Memory B cell (primary cell): Measurements from ENCODE around the gene SASH3.
A peak's percentile ranks its signal among the peaks of the same experiment; 100 is the strongest.

Source experiments
- ATAC-seq: fragments of 150-1000 bp; cut with Tn5 transposase; 2 replicates; pipeline ENCODE4 v1.10.0; 2021; ENCODE audit warnings: low read depth, mild to moderate bottlenecking, moderate library complexity
- DNase-seq, 2 donors: peaks; one replicate each; pipeline ENCODE4 v3.0.0; 2022; ENCODE audit warnings: low spot score in 2 of 2
- H3K27ac Mint-ChIP-seq: one replicate; pipeline ENCODE4 v1.8.0; 2022; ENCODE audit warnings: mild to moderate bottlenecking, moderate library complexity, mixed read lengths
- H3K27me3 Mint-ChIP-seq: one replicate; pipeline ENCODE4 v1.8.0; 2022; ENCODE audit warnings: mixed read lengths
- H3K36me3 Mint-ChIP-seq: one replicate; pipeline ENCODE4 v1.8.0; 2022; ENCODE audit warnings: mild to moderate bottlenecking, mixed read lengths
- H3K4me1 Mint-ChIP-seq: one replicate; pipeline ENCODE4 v1.8.0; 2022; ENCODE audit warnings: mixed read lengths
- H3K4me3 Mint-ChIP-seq: one replicate; pipeline ENCODE4 v1.8.0; 2022; ENCODE audit warnings: mild to moderate bottlenecking, moderate library complexity, mixed read lengths
- H3K9me3 Mint-ChIP-seq: one replicate; pipeline ENCODE4 v1.8.0; 2022; ENCODE audit warnings: mixed read lengths

SASH3 gene

GRCh38 chrX:129797251-129797906 is 17.6 kb downstream of the SASH3 start:
- ATAC-seq (no peak), DNase-seq (no peak)
- Mint-ChIP-seq H3K4me3 (no peak overlapping the region), H3K27me3 (no peaks in the 10 kb centered on the region), H3K36me3 (peaks cover 3% of the 10 kb centered on the region), H3K4me1 (no peaks in the 10 kb centered on the region), H3K9me3 (no peaks in the 10 kb centered on the region), H3K27ac (no peak overlapping the region)

DNA sequence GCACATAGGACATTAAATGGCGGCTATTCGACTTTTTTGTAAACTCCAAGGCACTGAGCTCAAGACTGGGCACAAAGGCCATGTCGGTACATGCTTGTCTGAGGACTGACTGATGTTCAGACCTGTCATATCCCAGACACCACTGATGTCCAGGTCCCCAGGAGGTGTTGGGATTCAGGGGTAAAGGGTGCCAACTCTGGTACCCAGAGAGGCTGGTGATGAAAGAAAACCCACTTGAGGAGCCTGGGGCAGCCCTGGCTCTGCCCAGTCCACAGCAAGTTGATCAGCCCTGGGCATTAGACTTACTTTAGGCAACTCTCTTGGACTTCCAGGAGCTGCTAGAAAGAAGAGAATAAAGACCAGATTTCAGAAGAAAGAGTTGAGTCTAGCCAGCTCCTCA is 18.7 kb downstream of the SASH3 start:
- Mint-ChIP-seq H3K9me3 (no peaks in the 10 kb centered on the region), H3K27me3 (no peaks in the 10 kb centered on the region), H3K27ac (peak overlapping the region; percentile 62), H3K4me3 (no peak overlapping the region), H3K4me1 (no peaks in the 10 kb centered on the region), H3K36me3 (peaks cover 3% of the 10 kb centered on the region)
- ATAC-seq (no peak), DNase-seq (no peak)

- Mint-ChIP-seq H3K27ac (peak overlapping the region; percentile 62), H3K27me3 (no peaks in the 10 kb centered on the region), H3K4me3 (no peak overlapping the region), H3K36me3 (peaks cover 3% of the 10 kb centered on the region), H3K4me1 (no peaks in the 10 kb centered on the region), H3K9me3 (no peaks in the 10 kb centered on the region)
- DNase-seq (no peak), ATAC-seq (no peak)
Measured at GRCh38 chrX:129798888-129799287, 19.1 kb downstream of the SASH3 start.

- Mint-ChIP-seq H3K36me3 (no peaks in the 10 kb centered on the region), H3K27me3 (no peaks in the 10 kb centered on the region), H3K4me3 (no peak overlapping the region), H3K9me3 (no peaks in the 10 kb centered on the region), H3K27ac (peak overlapping the region; percentile 79), H3K4me1 (no peaks in the 10 kb centered on the region)
- DNase-seq, result no peak
- ATAC-seq, result no peak
Measured at GRCh38 chrX:129800186-129800585, 20.4 kb downstream of the SASH3 start.

GRCh38 chrX:129802863-129803262 is 23.1 kb downstream of the SASH3 start:
- DNase-seq, result no peak
- no peak overlapping the region for H3K4me3 Mint-ChIP-seq
- no peak for ATAC-seq

DNA sequence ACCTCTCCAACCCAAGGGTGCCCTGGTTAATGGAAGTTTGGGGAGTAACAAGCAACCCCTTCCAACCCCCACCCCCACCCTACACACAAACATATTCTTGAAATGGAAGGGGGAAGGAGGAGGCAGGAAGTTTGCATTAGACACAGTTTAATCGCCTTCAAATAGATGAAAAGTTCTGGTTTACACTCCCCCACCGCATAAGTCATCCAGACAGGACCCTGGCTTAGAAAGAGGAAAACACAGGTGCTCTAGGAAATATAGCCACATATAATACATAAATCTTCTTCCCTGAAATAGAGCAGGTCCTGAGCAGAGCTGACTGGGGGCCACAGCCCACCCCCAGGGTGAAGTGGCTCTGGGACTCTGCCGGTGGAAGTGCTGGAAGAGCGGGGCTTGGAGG is 25.1 kb downstream of the SASH3 start:
- ATAC-seq, result no peak
- Mint-ChIP-seq H3K27ac (no peak overlapping the region), H3K4me3 (no peak overlapping the region)

More at GRCh38 chrX:129802863-129803262, 23.1 kb downstream of the SASH3 start:
- Mint-ChIP-seq H3K9me3 (no peaks in the 10 kb centered on the region), H3K27ac (no peak overlapping the region), H3K4me1 (no peaks in the 10 kb centered on the region), H3K36me3 (no peaks in the 10 kb centered on the region), H3K27me3 (no peaks in the 10 kb centered on the region)

GRCh38 chrX:129808158-129808828 is 28.5 kb downstream of the SASH3 start:
- ATAC-seq, result no peak
- peaks cover 6% of the 10 kb centered on the region for H3K36me3 Mint-ChIP-seq
- no peaks in the 10 kb centered on the region for H3K9me3 Mint-ChIP-seq
- H3K27me3 Mint-ChIP-seq, result no peaks in the 10 kb centered on the region
- DNase-seq, result no peak
- no peak overlapping the region for H3K4me3 Mint-ChIP-seq
- H3K4me1 Mint-ChIP-seq, result peaks cover 10% of the 10 kb centered on the region
- H3K27ac Mint-ChIP-seq, result no peak overlapping the region

More for the DNA sequence above, 25.1 kb downstream of the SASH3 start:
- no peaks in the 10 kb centered on the region for H3K36me3 Mint-ChIP-seq
- H3K4me1 Mint-ChIP-seq, result peaks cover 8% of the 10 kb centered on the region
- DNase-seq, result no peak
- no peaks in the 10 kb centered on the region for H3K9me3 Mint-ChIP-seq
- H3K27me3 Mint-ChIP-seq, result no peaks in the 10 kb centered on the region

DNA sequence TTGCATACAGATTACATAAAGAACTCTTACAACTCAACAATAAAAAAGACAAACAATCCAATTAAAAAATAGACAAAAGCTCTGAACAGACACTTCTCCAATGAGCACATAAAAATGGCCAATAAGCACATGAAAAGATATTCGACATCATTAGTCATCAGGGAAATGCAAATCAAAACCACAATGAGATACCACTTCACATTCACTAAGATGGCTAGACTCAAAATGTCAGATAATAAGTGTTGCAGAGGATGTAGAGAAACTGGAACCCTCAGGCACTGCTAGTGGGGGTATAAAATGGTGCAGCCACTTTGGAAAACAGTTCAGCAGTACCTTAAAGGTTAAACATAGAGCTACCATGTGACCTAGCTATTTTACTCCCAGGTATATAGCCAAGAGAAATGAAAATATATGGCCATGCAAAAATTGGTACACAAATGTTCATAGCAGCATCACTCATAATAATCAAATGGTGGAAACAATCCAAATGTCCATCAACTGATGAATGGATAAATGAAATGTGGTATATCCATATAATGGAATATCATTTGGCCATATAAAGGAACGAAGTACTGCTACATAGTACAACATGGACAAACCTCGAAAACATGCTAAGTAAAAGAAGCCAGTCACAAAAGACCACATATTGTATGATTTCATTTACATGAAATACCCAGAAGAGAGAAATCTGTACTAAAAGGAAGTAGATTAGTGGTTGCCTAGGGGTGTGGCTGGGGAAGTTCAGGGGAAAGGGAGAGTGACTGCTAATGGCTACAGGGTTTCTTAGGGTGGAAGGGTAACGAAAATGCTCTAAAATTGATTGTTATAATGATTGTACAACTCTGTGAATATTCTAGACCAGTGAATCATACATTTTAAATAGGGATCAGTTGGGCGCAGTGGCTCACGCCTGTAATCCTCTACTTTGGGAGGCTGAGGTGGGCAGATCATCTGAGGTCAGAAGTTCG is 29.4 kb downstream of the SASH3 start:
- Mint-ChIP-seq H3K4me1 (peaks cover 10% of the 10 kb centered on the region), H3K4me3 (peak overlapping the region; percentile 17), H3K27ac (no peak overlapping the region), H3K36me3 (peaks cover 6% of the 10 kb centered on the region), H3K27me3 (no peaks in the 10 kb centered on the region), H3K9me3 (no peaks in the 10 kb centered on the region)
- ATAC-seq, result peak; percentile 48
- DNase-seq, result no peak

DNA sequence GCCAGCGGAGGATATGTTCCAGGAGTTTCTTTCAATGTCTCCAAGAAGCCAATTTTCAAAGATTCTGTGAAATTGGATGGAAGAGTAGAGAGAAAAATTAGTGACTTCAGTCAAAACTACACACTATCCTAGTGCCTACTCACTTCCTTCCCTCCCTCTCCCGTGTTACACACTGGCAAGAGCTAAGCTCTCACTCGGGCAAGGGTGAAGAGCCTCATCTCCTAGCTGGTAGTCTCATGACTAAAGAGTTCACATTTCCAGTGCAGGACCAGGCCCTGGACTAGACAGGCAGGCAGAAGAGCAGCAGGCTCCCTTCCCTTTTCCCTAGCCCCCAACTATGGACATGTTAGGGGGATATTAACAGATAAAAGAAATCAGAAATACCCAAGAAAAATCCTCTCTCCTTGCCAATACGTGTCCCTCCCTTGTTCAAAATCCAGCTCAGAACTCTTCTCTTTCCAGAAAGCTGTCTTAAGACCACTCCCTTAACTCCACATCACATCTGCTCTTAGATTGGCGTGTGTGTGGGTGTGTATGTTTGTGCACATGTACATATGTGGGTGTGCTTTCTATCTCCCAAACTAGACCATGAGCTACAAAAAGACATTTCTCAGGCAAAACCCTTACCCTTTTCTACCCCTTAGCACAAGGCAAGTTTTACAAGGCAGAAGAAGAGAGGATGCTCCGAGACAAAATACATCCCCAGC is 34.1 kb downstream of the SASH3 start:
- H3K4me1 Mint-ChIP-seq, result peaks cover 10% of the 10 kb centered on the region
- H3K36me3 Mint-ChIP-seq, result peaks cover 7% of the 10 kb centered on the region
- no peak for ATAC-seq
- no peaks in the 10 kb centered on the region for H3K9me3 Mint-ChIP-seq
- no peak overlapping the region for H3K4me3 Mint-ChIP-seq
- DNase-seq, result no peak
- H3K27me3 Mint-ChIP-seq, result no peaks in the 10 kb centered on the region
- H3K27ac Mint-ChIP-seq, result no peak overlapping the region

- H3K4me1 Mint-ChIP-seq, result peaks cover 2% of the 10 kb centered on the region
- no peak overlapping the region for H3K27ac Mint-ChIP-seq
- ATAC-seq, result no peak
- no peaks in the 10 kb centered on the region for H3K9me3 Mint-ChIP-seq
- H3K27me3 Mint-ChIP-seq, result no peaks in the 10 kb centered on the region
- no peak for DNase-seq
- H3K4me3 Mint-ChIP-seq, result no peak overlapping the region
- H3K36me3 Mint-ChIP-seq, result peaks cover 2% of the 10 kb centered on the region
Measured at GRCh38 chrX:129818123-129818522, 38.4 kb downstream of the SASH3 start.

- Mint-ChIP-seq H3K27ac (no peak overlapping the region), H3K4me1 (peaks cover 5% of the 10 kb centered on the region), H3K36me3 (peaks cover 5% of the 10 kb centered on the region), H3K9me3 (no peaks in the 10 kb centered on the region), H3K27me3 (no peaks in the 10 kb centered on the region), H3K4me3 (no peak overlapping the region)
- DNase-seq (peak; percentile 55), ATAC-seq (peak; percentile 80)
Measured at GRCh38 chrX:129823115-129823514, 43.4 kb downstream of the SASH3 start.

GRCh38 chrX:129823522-129823921 is 43.8 kb downstream of the SASH3 start:
- peaks cover 5% of the 10 kb centered on the region for H3K4me1 Mint-ChIP-seq
- H3K27ac Mint-ChIP-seq, result no peak overlapping the region
- no peaks in the 10 kb centered on the region for H3K9me3 Mint-ChIP-seq
- H3K27me3 Mint-ChIP-seq, result no peaks in the 10 kb centered on the region
- peaks cover 5% of the 10 kb centered on the region for H3K36me3 Mint-ChIP-seq
- DNase-seq, result no peak
- H3K4me3 Mint-ChIP-seq, result no peak overlapping the region
- ATAC-seq, result no peak

DNA sequence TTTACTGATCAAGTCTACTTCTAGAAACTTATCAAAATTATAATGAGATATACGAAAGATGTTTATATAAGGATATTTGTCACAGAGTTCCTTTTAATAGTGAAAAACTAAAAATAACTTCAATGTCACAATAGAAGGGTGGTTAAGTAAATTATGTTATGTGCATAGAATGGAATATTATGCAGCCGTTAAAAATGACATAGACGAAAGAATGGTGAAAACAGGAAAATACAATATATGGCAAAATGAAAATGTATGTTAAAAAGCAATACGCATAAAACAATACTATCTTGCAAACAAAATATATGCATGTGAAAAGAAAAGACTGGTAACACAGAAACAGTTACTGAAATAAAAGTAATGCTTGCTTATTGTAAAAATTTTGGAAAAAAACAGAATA is 44.9 kb downstream of the SASH3 start:
- Mint-ChIP-seq H3K9me3 (no peaks in the 10 kb centered on the region), H3K4me3 (no peak overlapping the region), H3K4me1 (peaks cover 5% of the 10 kb centered on the region), H3K27me3 (no peaks in the 10 kb centered on the region), H3K36me3 (peaks cover 5% of the 10 kb centered on the region), H3K27ac (no peak overlapping the region)
- DNase-seq (no peak), ATAC-seq (no peak)
